ENCODE results near the gene MAGEA12. TPM values are rescaled to one million over a fixed set of nuclear protein-coding genes. Genes with fewer than 3 reads are reported as not detected.
"Not testable (repeated sequence)": the region's sequence is repeated elsewhere in the genome, so short reads cannot be mapped to it uniquely, and the experiment has no call there.

MAGEA12 gene, protein sequence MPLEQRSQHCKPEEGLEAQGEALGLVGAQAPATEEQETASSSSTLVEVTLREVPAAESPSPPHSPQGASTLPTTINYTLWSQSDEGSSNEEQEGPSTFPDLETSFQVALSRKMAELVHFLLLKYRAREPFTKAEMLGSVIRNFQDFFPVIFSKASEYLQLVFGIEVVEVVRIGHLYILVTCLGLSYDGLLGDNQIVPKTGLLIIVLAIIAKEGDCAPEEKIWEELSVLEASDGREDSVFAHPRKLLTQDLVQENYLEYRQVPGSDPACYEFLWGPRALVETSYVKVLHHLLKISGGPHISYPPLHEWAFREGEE
- total RNA-seq, result not detected

DNA sequence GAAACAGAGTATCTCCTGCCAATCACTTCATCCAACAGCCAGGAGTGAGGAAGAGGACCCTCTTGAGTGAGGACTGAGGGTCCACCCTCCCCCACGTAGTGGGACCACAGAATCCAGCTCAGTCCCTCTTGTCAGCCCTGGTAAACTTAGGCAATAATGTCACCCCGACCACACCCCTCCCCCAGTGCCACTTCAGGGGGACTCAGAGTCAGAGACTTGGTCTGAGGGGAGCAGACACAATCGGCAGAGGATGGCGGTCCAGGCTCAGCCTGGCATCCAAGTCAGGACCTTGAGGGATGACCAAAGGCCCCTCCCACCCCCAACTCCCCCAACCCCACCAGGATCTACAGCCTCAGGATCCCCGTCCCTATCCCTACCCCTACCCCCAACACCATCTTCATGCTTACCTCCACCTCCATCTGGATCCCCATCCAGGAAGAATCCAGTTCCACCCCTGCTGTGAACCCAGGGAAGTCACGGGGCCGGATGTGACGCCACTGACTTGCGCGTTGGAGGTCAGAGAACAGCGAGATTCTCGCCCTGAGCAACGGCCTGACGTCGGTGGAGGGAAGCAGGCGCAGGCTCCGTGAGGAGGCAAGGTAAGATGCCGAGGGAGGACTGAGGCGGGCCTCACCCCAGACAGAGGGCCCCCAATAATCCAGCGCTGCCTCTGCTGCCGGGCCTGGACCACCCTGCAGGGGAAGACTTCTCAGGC lies at the start of gene MAGEA12, which contains the start of gene CSAG1:
Gene MAGEA12 (plus strand): TSS at position 497 of the 715 bp plus-strand sequence. CDS start 2,405 bp downstream, outside the sequence.
Gene CSAG1 (minus strand): TSS at position 461 of the 715 bp plus-strand sequence. CDS start 1,261 bp downstream, outside the sequence.
- Histone ChIP-seq H3K27me3 (ENCODE audit: control insufficient read depth in 3 of 3, insufficient read depth in 3 of 3, low read length in 3 of 3) (no peaks in the 10 kb centered on the region), H3K27ac (ENCODE audit: low read depth, low read length) (no peak within 1 kb of the TSS), H3K4me1 (ENCODE audit: control insufficient read depth in 3 of 3, insufficient read depth in 3 of 3, low read length in 3 of 3) (no peaks in the 10 kb centered on the region), H3K36me3 (ENCODE audit: control insufficient read depth in 3 of 3, insufficient read depth in 3 of 3, low read length in 3 of 3) (no peaks in the 10 kb centered on the region), H3K9me3 (ENCODE audit: control insufficient read depth in 3 of 3, low read length in 3 of 3) (no peaks in the 10 kb centered on the region), H3K9ac (ENCODE audit: low read depth in 1 of 3, low read length in 3 of 3) (no peak within 1 kb of the TSS), H3K4me3 (ENCODE audit: low read length in 3 of 3) (no peak within 1 kb of the TSS)

DNA sequence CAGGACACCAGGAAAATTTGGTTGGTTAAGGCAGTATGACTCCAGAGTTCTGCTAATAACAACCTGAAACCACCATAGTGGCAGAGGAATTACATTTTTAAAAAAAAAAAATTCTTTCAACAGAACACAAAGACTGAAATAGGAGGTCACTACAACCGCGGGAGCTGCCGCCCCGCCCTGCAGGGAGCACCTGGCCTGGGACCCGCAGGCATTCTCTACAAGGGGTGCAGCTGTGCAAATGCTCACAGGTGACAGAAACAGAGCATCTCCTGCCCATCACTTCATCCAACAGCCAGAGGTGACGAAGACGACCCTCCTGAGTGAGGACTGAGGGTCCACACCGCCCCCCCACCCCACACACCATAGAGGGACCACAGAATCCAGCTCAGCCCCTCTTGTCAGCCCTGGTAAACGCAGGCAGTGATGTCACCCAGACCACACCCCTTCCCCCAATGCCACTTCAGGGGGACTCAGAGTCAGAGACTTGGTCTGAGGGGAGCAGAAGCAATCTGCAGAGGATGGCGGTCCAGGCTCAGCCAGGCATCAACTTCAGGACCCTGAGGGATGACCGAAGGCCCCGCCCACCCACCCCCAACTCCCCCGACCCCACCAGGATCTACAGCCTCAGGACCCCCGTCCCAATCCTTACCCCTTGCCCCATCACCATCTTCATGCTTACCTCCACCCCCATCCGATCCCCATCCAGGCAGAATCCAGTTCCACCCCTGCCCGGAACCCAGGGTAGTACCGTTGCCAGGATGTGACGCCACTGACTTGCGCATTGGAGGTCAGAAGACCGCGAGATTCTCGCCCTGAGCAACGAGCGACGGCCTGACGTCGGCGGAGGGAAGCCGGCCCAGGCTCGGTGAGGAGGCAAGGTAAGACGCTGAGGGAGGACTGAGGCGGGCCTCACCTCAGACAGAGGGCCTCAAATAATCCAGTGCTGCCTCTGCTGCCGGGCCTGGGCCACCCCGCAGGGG lies 35.3 kb upstream of the MAGEA12 start, which contains the start of gene MAGEA3:
Gene MAGEA3 (plus strand): TSS at position 843 of the 980 bp plus-strand sequence. CDS start 2,039 bp downstream, outside the sequence.
- H3K27ac ChIP-seq (ENCODE audit: low read depth, low read length); H3K27me3 ChIP-seq (ENCODE audit: control insufficient read depth in 3 of 3, insufficient read depth in 3 of 3, low read length in 3 of 3); H3K4me3 ChIP-seq (ENCODE audit: low read length in 3 of 3); H3K9ac ChIP-seq (ENCODE audit: low read depth in 1 of 3, low read length in 3 of 3); H3K4me1 ChIP-seq (ENCODE audit: control insufficient read depth in 3 of 3, insufficient read depth in 3 of 3, low read length in 3 of 3); H3K9me3 ChIP-seq (ENCODE audit: control insufficient read depth in 3 of 3, low read length in 3 of 3); H3K36me3 ChIP-seq (ENCODE audit: control insufficient read depth in 3 of 3, insufficient read depth in 3 of 3, low read length in 3 of 3): not testable (repeated sequence)

DNA sequence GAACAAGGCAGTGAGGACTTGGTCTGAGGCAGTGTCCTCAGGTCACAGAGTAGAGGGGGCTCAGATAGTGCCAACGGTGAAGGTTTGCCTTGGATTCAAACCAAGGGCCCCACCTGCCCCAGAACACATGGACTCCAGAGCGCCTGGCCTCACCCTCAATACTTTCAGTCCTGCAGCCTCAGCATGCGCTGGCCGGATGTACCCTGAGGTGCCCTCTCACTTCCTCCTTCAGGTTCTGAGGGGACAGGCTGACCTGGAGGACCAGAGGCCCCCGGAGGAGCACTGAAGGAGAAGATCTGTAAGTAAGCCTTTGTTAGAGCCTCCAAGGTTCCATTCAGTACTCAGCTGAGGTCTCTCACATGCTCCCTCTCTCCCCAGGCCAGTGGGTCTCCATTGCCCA lies 33.2 kb upstream of the MAGEA12 start:
- not testable (repeated sequence) for H3K27me3 ChIP-seq (ENCODE audit: control insufficient read depth in 3 of 3, insufficient read depth in 3 of 3, low read length in 3 of 3); H3K27ac ChIP-seq (ENCODE audit: low read depth, low read length); H3K4me1 ChIP-seq (ENCODE audit: control insufficient read depth in 3 of 3, insufficient read depth in 3 of 3, low read length in 3 of 3); H3K9ac ChIP-seq (ENCODE audit: low read depth in 1 of 3, low read length in 3 of 3); H3K4me3 ChIP-seq (ENCODE audit: low read length in 3 of 3); H3K36me3 ChIP-seq (ENCODE audit: control insufficient read depth in 3 of 3, insufficient read depth in 3 of 3, low read length in 3 of 3); H3K9me3 ChIP-seq (ENCODE audit: control insufficient read depth in 3 of 3, low read length in 3 of 3)

DNA sequence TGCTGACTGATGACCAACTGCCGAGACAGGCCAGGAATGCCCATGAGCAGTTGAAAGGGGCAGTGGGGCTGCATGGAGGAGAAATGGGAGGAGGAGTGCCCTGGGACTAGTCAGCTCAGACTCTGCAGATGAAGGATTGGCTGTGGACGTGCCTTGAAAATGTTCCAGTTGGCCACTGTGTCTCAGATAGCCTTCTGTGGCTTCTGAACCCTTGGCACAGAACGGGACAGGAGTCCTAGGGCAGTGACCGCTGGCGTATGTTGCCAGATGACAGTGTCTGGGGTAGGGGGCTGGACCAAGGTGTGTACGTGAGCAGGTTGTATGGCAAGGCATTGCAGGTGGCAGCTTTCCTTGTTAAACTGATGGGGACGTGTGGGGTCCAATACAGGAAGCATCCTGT lies 27.1 kb upstream of the MAGEA12 start:
- H3K27ac ChIP-seq (ENCODE audit: low read depth, low read length); H3K36me3 ChIP-seq (ENCODE audit: control insufficient read depth in 3 of 3, insufficient read depth in 3 of 3, low read length in 3 of 3): not testable (repeated sequence)

DNA sequence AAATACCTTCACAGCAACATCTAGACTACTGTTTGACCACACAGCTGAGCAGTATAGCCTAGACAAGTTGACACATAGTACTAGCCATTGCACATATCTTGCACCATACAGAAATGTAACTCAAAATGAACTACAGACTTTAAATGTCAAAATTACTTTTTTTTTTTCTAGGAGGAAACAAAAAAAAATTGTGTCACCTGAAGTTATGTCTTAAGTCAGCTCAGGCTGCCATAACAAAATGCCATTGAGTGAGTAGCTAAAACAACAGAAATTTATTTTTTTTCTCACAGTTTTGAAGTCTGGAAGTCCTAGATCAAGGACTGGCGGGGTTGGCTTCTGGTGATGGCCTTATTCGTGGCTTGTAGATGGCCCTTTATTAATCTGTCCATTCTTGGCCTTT lies 24.4 kb upstream of the MAGEA12 start, which contains the start of gene CSAG2:
Gene CSAG2 (minus strand): TSS at position 101 of the 400 bp plus-strand sequence. CDS start 161 bp downstream, outside the sequence.
- not testable (repeated sequence) for H3K4me1 ChIP-seq (ENCODE audit: control insufficient read depth in 3 of 3, insufficient read depth in 3 of 3, low read length in 3 of 3)

More for the DNA sequence above, 27.1 kb upstream of the MAGEA12 start:
- H3K4me1 ChIP-seq (ENCODE audit: control insufficient read depth in 3 of 3, insufficient read depth in 3 of 3, low read length in 3 of 3); H3K9ac ChIP-seq (ENCODE audit: low read depth in 1 of 3, low read length in 3 of 3); H3K4me3 ChIP-seq (ENCODE audit: low read length in 3 of 3); H3K9me3 ChIP-seq (ENCODE audit: control insufficient read depth in 3 of 3, low read length in 3 of 3); H3K27me3 ChIP-seq (ENCODE audit: control insufficient read depth in 3 of 3, insufficient read depth in 3 of 3, low read length in 3 of 3): not testable (repeated sequence)

DNA sequence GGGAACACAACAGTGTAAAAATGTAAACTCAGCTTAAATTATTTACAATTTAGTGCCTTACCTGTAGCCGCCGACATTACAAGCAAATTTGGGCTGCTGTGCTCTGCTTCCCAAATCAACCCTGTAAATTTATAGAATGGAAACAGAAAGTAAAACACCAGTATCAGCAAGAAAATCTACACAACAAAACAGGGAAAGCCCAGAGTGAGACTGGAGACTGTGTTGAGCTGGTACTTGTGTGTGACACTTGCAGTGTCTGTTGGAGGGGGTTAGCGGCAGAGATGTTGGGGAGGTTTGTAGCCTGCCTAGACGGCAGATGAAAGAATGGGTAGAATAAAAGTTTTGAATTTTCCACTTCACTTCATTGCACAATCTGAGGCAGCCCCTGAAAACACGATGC lies 20.4 kb upstream of the MAGEA12 start:
- H3K9me3 ChIP-seq (ENCODE audit: control insufficient read depth in 3 of 3, low read length in 3 of 3); H3K27me3 ChIP-seq (ENCODE audit: control insufficient read depth in 3 of 3, insufficient read depth in 3 of 3, low read length in 3 of 3); H3K27ac ChIP-seq (ENCODE audit: low read depth, low read length); H3K36me3 ChIP-seq (ENCODE audit: control insufficient read depth in 3 of 3, insufficient read depth in 3 of 3, low read length in 3 of 3); H3K4me1 ChIP-seq (ENCODE audit: control insufficient read depth in 3 of 3, insufficient read depth in 3 of 3, low read length in 3 of 3); H3K9ac ChIP-seq (ENCODE audit: low read depth in 1 of 3, low read length in 3 of 3); H3K4me3 ChIP-seq (ENCODE audit: low read length in 3 of 3): not testable (repeated sequence)

More for the DNA sequence above, 24.4 kb upstream of the MAGEA12 start, which contains the start of gene CSAG2:
- H3K36me3 ChIP-seq (ENCODE audit: control insufficient read depth in 3 of 3, insufficient read depth in 3 of 3, low read length in 3 of 3); H3K27ac ChIP-seq (ENCODE audit: low read depth, low read length); H3K4me3 ChIP-seq (ENCODE audit: low read length in 3 of 3); H3K9me3 ChIP-seq (ENCODE audit: control insufficient read depth in 3 of 3, low read length in 3 of 3); H3K27me3 ChIP-seq (ENCODE audit: control insufficient read depth in 3 of 3, insufficient read depth in 3 of 3, low read length in 3 of 3); H3K9ac ChIP-seq (ENCODE audit: low read depth in 1 of 3, low read length in 3 of 3): not testable (repeated sequence)

DNA sequence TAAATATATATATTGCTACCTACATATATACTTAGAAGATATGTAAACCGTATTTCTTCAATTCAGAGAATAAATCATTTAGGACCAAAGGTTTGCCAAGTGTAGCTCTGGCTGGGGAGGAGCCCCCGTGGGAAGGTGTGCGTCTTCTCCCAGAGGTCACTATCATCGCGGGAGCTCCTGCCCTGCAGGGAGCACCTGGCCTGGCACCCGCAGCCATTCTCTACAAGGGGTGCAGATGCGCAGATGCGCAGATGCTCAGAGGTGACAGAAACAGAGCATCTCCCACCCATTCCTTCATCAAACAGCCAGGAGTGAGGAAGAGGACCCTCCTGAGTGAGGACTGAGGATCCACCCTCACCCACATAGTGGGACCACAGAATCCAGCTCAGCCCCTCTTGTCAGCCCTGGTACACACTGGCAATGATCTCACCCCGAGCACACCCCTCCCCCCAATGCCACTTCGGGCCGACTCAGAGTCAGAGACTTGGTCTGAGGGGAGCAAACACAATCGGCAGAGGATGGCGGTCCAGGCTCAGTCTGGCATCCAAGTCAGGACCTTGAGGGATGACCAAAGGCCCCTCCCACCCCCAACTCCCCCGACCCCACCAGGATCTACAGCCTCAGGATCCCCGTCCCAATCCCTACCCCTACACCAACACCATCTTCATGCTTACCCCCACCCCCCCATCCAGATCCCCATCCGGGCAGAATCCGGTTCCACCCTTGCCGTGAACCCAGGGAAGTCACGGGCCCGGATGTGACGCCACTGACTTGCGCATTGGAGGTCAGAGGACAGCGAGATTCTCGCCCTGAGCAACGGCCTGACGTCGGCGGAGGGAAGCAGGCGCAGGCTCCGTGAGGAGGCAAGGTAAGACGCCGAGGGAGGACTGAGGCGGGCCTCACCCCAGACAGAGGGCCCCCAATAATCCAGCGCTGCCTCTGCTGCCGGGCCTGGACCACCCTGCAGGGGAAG lies 19.5 kb upstream of the MAGEA12 start, which contains the start of gene MAGEA2B:
Gene MAGEA2B (plus strand): TSS at position 814 of the 973 bp plus-strand sequence. CDS start 2,479 bp downstream, outside the sequence.
- H3K27me3 ChIP-seq (ENCODE audit: control insufficient read depth in 3 of 3, insufficient read depth in 3 of 3, low read length in 3 of 3); H3K27ac ChIP-seq (ENCODE audit: low read depth, low read length); H3K9me3 ChIP-seq (ENCODE audit: control insufficient read depth in 3 of 3, low read length in 3 of 3); H3K9ac ChIP-seq (ENCODE audit: low read depth in 1 of 3, low read length in 3 of 3); H3K4me1 ChIP-seq (ENCODE audit: control insufficient read depth in 3 of 3, insufficient read depth in 3 of 3, low read length in 3 of 3); H3K36me3 ChIP-seq (ENCODE audit: control insufficient read depth in 3 of 3, insufficient read depth in 3 of 3, low read length in 3 of 3); H3K4me3 ChIP-seq (ENCODE audit: low read length in 3 of 3): not testable (repeated sequence)

DNA sequence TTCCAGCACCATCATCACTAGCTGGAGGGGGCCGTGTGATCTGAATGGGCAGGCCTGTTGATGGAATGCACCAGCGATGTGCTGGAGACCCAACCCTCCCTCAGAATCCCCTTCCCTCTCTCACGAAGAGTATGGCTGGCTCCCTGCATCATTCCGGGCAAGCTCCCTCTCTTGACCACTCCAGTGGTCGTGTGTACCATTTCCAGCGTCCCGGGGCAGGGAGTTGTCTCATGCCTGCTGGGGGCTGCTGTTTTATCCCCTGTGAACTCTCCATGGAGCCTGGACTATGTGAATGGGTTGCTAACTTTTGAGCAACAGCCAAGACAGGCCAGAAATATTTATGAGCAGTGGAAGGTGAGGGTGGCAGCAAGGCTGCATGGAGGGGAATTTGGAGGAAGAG lies 8.1 kb upstream of the MAGEA12 start:
- no peaks in the 10 kb centered on the region for H3K27me3 ChIP-seq (ENCODE audit: control insufficient read depth in 3 of 3, insufficient read depth in 3 of 3, low read length in 3 of 3)
- no peaks in the 10 kb centered on the region for H3K9me3 ChIP-seq (ENCODE audit: control insufficient read depth in 3 of 3, low read length in 3 of 3)
- H3K9ac ChIP-seq (ENCODE audit: low read depth in 1 of 3, low read length in 3 of 3), result no peak overlapping the region
- H3K36me3 ChIP-seq (ENCODE audit: control insufficient read depth in 3 of 3, insufficient read depth in 3 of 3, low read length in 3 of 3), result no peaks in the 10 kb centered on the region
- H3K27ac ChIP-seq (ENCODE audit: low read depth, low read length), result no peak overlapping the region
- H3K4me1 ChIP-seq (ENCODE audit: control insufficient read depth in 3 of 3, insufficient read depth in 3 of 3, low read length in 3 of 3), result no peaks in the 10 kb centered on the region
- no peak overlapping the region for H3K4me3 ChIP-seq (ENCODE audit: low read length in 3 of 3)
